GM21390 (cell line): ENCODE data around the gene SLC39A6.
"Not testable (repeated sequence)": the region's sequence is repeated elsewhere in the genome, so short reads cannot be mapped to it uniquely, and the experiment has no call there.

ENCODE experiments used
- ATAC-seq: cut with Tn5 transposase; IDR thresholded peaks from one replicate; pipeline ENCODE4 v1.9.1; 2021; ENCODE audit not compliant: unreplicated experiment

SLC39A6 gene

DNA sequence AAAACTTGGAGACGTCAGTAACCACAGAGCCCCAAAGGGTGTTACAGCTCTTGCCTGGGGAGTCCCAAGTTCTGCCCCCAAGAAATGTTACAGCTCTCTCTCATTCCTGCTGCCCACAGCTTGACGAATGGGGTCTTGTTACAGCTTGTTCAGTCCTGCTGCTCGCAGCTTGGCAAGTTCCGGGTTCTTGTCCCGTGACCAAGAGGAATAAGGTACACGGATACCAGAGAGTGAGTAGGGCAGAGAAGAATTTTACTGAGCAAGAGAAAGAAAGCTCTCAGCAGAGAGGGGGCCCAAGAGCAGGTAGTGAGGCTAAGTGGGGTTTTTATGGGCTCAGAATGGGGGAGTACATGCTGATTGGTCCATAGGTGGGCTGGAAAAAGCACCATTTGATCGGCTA is 27.2 kb downstream of the SLC39A6 start:
- ATAC-seq: no peak

DNA sequence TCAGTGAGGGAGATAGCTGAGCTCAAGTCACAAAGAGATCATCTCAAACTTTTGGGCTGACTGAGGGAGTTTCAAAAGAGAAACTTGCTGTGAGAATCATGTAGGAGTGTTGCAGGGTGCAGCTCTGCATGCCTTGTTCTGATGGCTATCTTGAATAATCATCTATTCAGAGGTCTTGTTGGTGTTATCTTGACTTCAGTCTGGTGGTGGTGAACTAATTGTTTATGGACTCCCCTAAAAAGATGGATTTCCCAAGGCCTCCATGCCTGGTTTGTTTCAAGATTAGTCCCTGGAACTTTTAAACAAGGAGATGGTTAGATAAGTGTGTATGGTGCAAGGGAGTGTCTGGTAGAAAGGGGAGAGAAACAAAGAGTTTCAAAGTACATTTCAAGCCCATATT is 29.8 kb downstream of the SLC39A6 start:
- no peak for ATAC-seq

- ATAC-seq: no peak
Measured at GRCh38 chr18:36096955-36097354, 32.2 kb downstream of the SLC39A6 start.

- no peak for ATAC-seq
Measured at GRCh38 chr18:36095936-36096519, 33.1 kb downstream of the SLC39A6 start.

DNA sequence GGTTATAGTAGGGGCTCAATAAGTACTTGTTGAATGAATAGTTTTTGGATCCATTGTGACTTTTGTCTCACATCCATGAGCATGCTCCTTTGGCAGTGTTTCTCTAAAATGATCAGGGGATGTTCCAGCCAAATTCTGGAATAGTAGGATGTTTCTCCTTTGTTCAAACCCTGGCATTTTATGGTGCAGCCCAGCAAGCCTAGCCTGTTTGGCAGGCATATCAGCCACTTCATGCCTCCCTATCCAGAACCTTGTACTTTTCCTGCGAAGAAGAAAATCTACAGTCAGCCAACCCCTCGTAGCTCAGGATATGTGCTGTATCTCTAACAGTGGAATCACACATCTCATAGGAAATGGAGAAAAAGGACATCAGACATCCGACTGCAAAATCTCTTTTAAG is 34.7 kb downstream of the SLC39A6 start:
- ATAC-seq: no peak

- ATAC-seq: not testable (repeated sequence)
Measured at GRCh38 chr18:36092116-36092515, 37.0 kb downstream of the SLC39A6 start.

- ATAC-seq: no peak
Measured at GRCh38 chr18:36089001-36089400, 40.1 kb downstream of the SLC39A6 start.

- no peak for ATAC-seq
Measured at GRCh38 chr18:36088256-36088655, 40.9 kb downstream of the SLC39A6 start.

DNA sequence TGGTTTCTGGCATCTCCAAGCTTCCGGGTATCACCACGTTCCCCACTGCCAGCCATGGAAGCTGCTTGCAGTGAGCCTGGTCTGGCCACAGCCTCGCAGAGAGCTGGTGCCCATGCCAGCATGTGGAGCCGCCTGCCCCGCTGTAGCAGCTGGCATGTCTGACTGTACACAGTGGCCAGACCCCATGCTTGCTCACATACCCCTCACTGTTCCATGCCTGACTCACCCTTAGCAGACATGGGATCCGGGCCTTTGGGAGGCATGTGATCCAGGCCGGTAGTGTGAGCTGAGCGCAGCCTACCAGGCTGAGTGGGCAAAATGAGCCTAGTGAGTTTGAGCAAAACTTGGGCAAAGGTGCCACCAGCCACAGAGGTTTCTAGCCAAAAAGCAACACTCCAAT is 43.0 kb downstream of the SLC39A6 start:
- no peak for ATAC-seq

DNA sequence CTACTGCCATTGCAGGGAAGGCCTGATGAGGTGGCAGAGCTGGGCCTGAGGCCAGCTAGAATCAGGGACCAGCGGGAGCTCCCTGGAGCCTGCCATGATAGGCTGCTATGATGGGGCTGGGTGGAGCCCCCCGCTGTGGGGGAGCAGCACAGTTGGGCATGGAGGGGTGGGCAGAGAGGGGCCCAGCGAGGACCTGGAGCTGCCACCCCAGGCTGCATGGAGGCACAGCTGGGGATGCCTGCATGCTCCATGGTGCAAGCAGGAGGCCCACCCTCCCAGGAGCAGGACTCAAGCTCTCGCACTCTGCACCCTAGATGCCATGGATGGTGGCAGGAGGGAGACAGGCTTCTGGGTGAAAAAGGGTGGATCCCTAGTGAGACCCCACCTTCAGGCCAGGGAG is 43.9 kb downstream of the SLC39A6 start:
- ATAC-seq: no peak

DNA sequence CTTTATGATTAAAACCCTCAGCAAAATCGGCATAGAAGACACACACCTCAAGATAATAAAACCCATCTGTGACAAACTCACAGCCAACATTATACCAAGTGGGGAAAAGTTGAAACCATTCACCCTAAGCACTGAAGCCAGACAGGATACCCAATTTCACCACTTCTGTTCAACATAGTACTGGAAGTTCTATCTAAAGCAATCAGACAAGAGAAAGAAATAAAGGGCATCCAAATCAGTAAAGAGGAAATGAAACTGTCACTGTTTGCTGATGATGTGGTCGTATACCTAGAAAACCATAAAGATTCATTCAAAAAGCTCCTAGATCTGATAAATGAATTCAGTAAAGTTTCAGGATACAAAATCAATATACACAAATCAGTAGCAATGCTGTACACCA is 45.4 kb downstream of the SLC39A6 start:
- peak; percentile 69 for ATAC-seq

DNA sequence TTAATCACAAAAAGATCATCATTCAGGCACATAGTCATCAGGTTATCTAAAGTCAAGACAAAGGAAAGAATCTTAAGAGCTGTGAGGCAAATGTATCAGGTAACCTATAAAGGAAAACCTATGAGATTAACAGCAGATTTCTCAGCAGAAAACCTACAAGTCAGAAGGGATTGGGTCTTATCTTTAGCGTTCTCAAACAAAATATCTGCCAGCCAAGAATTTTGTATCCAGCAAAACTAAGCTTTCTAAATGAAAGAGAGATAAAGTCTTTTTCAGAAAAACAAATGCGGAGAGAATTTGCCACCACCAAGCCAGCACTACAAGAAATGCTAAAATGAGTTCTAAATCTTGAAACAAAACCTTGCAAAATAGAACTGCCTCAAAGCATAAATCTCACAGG is 48.0 kb downstream of the SLC39A6 start:
- ATAC-seq: not testable (repeated sequence)

DNA sequence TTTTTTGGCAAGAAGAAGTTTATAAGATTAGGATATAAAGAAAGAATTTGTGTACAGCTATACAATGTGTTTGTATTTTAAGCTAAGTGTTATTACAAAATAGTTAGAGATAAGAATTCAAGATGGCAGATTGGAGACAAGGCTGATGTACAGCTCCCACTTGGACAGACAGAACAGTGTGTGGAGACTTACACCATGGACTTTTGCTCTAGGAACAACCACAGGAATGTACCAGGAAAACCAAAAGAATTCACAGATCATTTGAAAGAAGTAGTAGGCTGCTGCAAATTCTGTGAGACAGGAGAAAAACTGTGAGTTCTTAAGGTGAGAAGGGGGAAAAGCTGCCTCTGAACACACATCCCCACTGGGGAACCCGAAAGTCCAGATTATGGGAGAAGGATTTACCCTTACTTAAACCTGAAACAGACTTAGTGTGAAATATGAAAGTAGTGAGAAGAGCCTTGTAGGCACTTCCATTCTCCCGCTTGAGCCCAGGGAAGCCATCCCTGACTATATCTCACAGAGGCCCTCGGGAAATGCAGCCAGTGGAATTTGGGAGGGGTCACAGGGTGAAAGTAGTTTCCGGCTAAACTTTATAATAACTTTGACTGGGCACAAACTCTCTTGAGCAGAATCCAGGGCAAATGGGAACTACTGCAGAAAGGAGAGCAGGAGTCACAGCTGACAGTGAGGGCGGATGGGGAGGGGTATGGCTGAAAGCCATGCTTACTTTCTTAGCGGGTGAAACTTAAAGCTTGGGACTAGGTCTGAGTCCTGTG is 50.2 kb downstream of the SLC39A6 start:
- no peak for ATAC-seq

DNA sequence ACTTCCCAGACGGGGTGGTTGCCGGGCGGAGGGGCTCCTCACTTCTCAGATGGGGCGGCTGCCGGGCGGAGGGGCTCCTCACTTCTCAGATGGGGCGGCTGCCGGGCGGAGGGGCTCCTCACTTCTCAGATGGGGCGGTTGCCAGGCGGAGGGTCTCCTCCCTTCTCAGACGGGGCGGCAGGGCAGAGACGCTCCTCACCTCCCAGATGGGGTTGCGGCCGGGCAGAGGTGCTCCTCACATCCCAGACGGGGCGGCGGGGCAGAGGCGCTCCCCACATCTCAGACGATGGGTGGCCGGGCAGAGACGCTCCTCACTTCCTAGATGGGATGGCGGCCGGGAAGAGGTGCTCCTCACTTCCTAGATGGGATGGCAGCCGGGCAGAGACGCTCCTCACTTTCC is 51.4 kb downstream of the SLC39A6 start:
- not testable (repeated sequence) for ATAC-seq

- peak; percentile 63 for ATAC-seq
Measured at GRCh38 chr18:36075862-36076587, 53.1 kb downstream of the SLC39A6 start.

- no peak for ATAC-seq
Measured at GRCh38 chr18:36074435-36074834, 54.7 kb downstream of the SLC39A6 start.

- ATAC-seq: no peak
Measured at GRCh38 chr18:36073676-36074075, 55.5 kb downstream of the SLC39A6 start.

GRCh38 chr18:36072406-36072805 is 56.7 kb downstream of the SLC39A6 start:
- ATAC-seq: not testable (repeated sequence)

GRCh38 chr18:36067055-36067957 is 61.8 kb downstream of the SLC39A6 start, which contains the start of gene RPRD1A:
RPRD1A (minus strand) TSS chr18:36067559; CDS start chr18:36067404, 155 bp downstream.
- ATAC-seq: peak; percentile 96

DNA sequence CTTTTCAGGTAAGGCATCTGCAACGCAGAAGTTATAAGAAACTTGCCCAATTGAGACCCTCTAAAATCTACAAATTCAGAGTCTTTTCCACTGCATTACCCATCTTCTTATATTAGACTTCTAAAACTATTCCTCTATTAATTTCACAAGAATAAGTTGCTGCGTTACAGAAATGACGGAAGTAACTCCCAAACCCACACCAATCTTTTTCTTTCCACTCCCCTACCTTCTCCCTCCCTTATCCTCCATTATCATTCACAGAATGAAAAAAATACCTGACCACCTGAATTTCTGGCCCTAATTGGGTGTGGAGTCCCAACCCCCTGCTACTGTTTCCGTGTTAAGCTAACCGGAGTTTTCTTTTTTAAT is 62.5 kb downstream of the SLC39A6 start:
- no peak for ATAC-seq

DNA sequence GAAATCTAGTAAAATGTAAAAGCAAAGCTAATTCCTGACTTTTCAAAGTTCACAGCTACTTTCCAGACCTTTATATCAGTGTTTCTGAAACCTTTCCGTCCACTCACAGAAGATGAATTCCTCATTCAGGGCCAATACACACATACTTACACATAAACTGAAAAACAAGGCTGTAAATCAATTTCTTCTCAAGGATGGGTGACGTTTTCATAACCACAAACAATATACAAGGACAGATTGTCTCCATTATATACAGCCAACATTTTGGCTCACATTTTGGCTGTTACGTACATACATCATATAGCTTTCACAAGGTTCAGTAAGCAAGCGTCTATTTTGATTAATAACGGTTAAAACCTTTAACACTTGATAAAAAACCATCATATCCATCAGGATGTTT is 63.1 kb downstream of the SLC39A6 start:
- no peak for ATAC-seq
